Neuron (in vitro differentiated cells): ENCODE data around the gene DNAJC10.
"Not testable (repeated sequence)": the region's sequence is repeated elsewhere in the genome, so short reads cannot be mapped to it uniquely, and the experiment has no call there.

Experiments
- H2AFZ ChIP-seq: one replicate; pipeline ENCODE4 v1.6.1; 2013; ENCODE audit warnings: low read depth, mild to moderate bottlenecking, inconsistent platforms, low read length, moderate library complexity
- H3K27me3 ChIP-seq: one replicate; pipeline ENCODE4 v1.6.1; 2013; ENCODE audit warnings: low read length; ENCODE audit not compliant: insufficient read depth
- H3K36me3 ChIP-seq: one replicate; pipeline ENCODE4 v1.6.1; 2013; ENCODE audit warnings: low read length; ENCODE audit not compliant: insufficient read depth
- H3K4me1 ChIP-seq: one replicate; pipeline ENCODE4 v1.6.1; 2013; ENCODE audit warnings: low read length; ENCODE audit not compliant: insufficient read depth
- H3K4me3 ChIP-seq: 2 replicates; pipeline ENCODE4 v1.5.1; 2013; ENCODE audit warnings: mild to moderate bottlenecking, low read length, moderate library complexity
- H3K9me3 ChIP-seq: one replicate; pipeline ENCODE4 v1.6.1; 2013; ENCODE audit warnings: low read length

DNAJC10 gene

DNA sequence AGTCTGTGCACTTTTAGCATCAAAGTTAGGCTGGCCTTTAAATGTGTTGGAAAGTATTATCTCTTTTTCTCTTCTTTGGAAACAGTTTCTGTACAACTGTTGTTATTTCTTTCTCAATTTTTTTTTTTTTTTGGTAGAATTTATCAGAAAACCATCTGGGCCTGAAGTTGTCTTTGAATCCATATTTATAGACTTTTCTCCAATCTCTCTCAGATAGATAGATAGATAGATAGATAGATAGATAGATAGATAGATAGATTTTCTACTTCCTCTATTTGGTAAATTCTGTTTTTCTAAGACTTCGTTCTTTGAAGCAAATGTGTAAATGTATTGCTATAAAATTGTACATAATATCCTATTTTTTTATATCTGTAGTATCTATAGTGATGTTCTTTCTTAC lies 17.5 kb downstream of the DNAJC10 start:
- Histone ChIP-seq H2AFZ (no peak overlapping the region), H3K4me1 (no peaks in the 10 kb centered on the region), H3K36me3 (peaks cover 47% of the 10 kb centered on the region), H3K4me3 (no peak overlapping the region), H3K27me3 (no peaks in the 10 kb centered on the region), H3K9me3 (no peaks in the 10 kb centered on the region)

- H3K4me3 ChIP-seq, H2AFZ ChIP-seq, H3K27me3 ChIP-seq, H3K9me3 ChIP-seq, H3K4me1 ChIP-seq: not testable (repeated sequence)
- peaks cover 45% of the 10 kb centered on the region for H3K36me3 ChIP-seq
Measured at GRCh38 chr2:182736856-182737255, 20.8 kb downstream of the DNAJC10 start.

GRCh38 chr2:182740701-182741100 lies 24.6 kb downstream of the DNAJC10 start:
- Histone ChIP-seq H3K4me1 (no peaks in the 10 kb centered on the region), H3K9me3 (no peaks in the 10 kb centered on the region), H3K27me3 (no peaks in the 10 kb centered on the region), H3K36me3 (peaks cover 66% of the 10 kb centered on the region), H2AFZ (no peak overlapping the region), H3K4me3 (no peak overlapping the region)

GRCh38 chr2:182741620-182742019 lies 25.6 kb downstream of the DNAJC10 start:
- Histone ChIP-seq H3K27me3 (no peaks in the 10 kb centered on the region), H2AFZ (no peak overlapping the region), H3K4me1 (no peaks in the 10 kb centered on the region), H3K9me3 (no peaks in the 10 kb centered on the region), H3K36me3 (peaks cover 59% of the 10 kb centered on the region), H3K4me3 (no peak overlapping the region)

DNA sequence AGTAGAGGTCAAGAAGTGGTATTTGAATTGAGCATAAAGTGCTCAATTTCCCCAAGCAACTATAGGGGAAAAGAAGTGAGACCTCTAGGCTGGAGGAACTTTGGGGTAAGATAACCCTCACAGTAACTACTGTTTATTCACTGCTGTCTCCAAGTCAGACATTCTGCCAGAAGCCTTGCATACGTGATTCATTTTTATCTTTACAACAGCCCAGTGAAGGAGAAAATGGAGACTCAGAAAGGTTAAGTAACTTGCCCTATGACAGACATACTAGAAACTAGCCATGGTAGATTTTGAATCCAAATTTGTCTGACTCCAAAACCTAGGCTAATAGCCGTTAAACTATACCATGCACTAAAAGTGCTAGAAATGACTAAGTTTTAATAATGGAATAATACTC lies 28.4 kb downstream of the DNAJC10 start:
- no peak overlapping the region for H2AFZ ChIP-seq
- H3K27me3 ChIP-seq: no peaks in the 10 kb centered on the region
- H3K4me1 ChIP-seq: no peaks in the 10 kb centered on the region
- H3K9me3 ChIP-seq: no peaks in the 10 kb centered on the region
- H3K4me3 ChIP-seq: no peak overlapping the region
- peaks cover 42% of the 10 kb centered on the region for H3K36me3 ChIP-seq

DNA sequence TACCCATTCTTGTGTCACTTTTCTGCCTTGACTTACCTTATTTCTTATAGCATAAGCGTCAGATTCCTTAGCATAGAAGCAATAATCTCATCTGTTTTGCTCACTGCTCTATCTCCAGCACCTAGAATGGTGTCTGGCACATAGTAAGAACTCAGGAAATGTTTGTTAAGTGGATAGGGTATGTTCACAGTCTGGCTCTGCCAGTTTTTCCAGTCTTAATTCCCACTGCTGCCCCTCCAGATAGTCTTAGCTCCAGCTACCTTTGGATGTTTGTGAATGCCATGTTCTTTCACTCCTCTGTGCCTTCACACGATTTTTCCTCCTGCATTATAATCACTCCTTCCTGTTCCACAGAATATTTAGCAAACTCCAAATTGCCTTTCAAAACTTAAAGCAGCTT lies 29.0 kb downstream of the DNAJC10 start:
- H2AFZ ChIP-seq: no peak overlapping the region
- no peaks in the 10 kb centered on the region for H3K4me1 ChIP-seq

DNA sequence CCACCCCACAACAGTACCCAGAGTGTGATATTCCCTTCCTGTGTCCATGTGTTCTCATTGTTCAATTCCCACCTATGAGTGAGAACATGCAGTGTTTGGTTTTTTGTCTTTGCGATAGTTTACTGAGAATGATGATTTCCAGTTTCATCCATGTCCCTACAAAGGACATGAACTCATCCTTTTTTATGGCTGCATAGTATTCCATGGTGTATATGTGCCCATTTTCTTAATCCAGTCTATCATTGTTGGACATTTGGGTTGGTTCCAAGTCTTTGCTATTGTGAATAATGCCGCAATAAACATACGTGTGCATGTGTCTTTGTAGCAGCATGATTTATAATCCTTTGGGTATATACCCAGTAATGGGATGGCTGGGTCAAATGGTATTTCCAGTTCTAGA lies 29.8 kb downstream of the DNAJC10 start:
- H3K4me3 ChIP-seq, H3K4me1 ChIP-seq: not testable (repeated sequence)
- peaks cover 46% of the 10 kb centered on the region for H3K36me3 ChIP-seq

More for the DNA sequence above, 29.0 kb downstream of the DNAJC10 start:
- no peaks in the 10 kb centered on the region for H3K27me3 ChIP-seq
- no peak overlapping the region for H3K4me3 ChIP-seq
- peaks cover 46% of the 10 kb centered on the region for H3K36me3 ChIP-seq
- peaks cover 3% of the 10 kb centered on the region for H3K9me3 ChIP-seq

DNA sequence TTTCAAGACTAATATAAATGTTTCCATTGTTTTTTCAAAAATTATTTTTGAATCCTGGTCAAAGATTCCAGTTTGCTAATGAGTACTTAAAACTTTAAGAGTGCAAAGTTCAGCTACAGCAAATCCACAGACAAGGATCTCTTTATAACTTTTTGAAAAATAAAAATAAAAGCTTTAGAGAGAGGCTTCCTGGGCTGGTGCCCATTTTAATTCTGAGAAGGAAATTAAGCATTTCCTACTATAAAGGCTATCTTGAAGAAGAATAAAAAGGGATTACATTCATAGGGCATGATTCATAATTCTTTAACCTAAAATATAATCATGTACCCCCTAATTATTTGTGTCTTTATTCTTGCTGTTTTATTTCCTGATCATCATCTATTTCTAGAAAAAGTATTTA lies 38.2 kb downstream of the DNAJC10 start:
- Histone ChIP-seq H3K36me3 (peaks cover 79% of the 10 kb centered on the region), H3K4me3 (no peak overlapping the region), H3K27me3 (no peaks in the 10 kb centered on the region), H2AFZ (no peak overlapping the region), H3K9me3 (peaks cover 3% of the 10 kb centered on the region), H3K4me1 (no peaks in the 10 kb centered on the region)

More for the DNA sequence above, 29.8 kb downstream of the DNAJC10 start:
- not testable (repeated sequence) for H3K9me3 ChIP-seq, H3K27me3 ChIP-seq, H2AFZ ChIP-seq

- H3K36me3 ChIP-seq: peaks cover 80% of the 10 kb centered on the region
Measured at GRCh38 chr2:182758379-182758778, 42.3 kb downstream of the DNAJC10 start.

GRCh38 chr2:182761903-182762302 lies 45.8 kb downstream of the DNAJC10 start:
- Histone ChIP-seq H3K36me3 (peaks cover 86% of the 10 kb centered on the region), H3K4me3 (no peak overlapping the region), H2AFZ (no peak overlapping the region), H3K27me3 (no peaks in the 10 kb centered on the region), H3K4me1 (no peaks in the 10 kb centered on the region), H3K9me3 (no peaks in the 10 kb centered on the region)

More at GRCh38 chr2:182758379-182758778, 42.3 kb downstream of the DNAJC10 start:
- H3K27me3 ChIP-seq: no peaks in the 10 kb centered on the region
- H3K4me3 ChIP-seq: no peak overlapping the region
- H3K9me3 ChIP-seq: no peaks in the 10 kb centered on the region
- H2AFZ ChIP-seq: no peak overlapping the region
- H3K4me1 ChIP-seq: no peaks in the 10 kb centered on the region

- Histone ChIP-seq H3K4me1 (no peaks in the 10 kb centered on the region), H2AFZ (no peak overlapping the region), H3K36me3 (peaks cover 76% of the 10 kb centered on the region), H3K4me3 (no peak overlapping the region), H3K27me3 (no peaks in the 10 kb centered on the region), H3K9me3 (no peaks in the 10 kb centered on the region)
Measured at GRCh38 chr2:182763311-182763912, 47.4 kb downstream of the DNAJC10 start.

GRCh38 chr2:182766626-182767025 lies 50.6 kb downstream of the DNAJC10 start:
- Histone ChIP-seq H3K4me3 (no peak overlapping the region), H2AFZ (no peak overlapping the region), H3K36me3 (peaks cover 48% of the 10 kb centered on the region), H3K27me3 (no peaks in the 10 kb centered on the region), H3K9me3 (no peaks in the 10 kb centered on the region), H3K4me1 (no peaks in the 10 kb centered on the region)

GRCh38 chr2:182767578-182767977 lies 51.5 kb downstream of the DNAJC10 start:
- no peaks in the 10 kb centered on the region for H3K27me3 ChIP-seq
- H2AFZ ChIP-seq: no peak overlapping the region
- H3K36me3 ChIP-seq: peaks cover 42% of the 10 kb centered on the region
- H3K4me1 ChIP-seq: no peaks in the 10 kb centered on the region
- no peak overlapping the region for H3K4me3 ChIP-seq
- no peaks in the 10 kb centered on the region for H3K9me3 ChIP-seq

GRCh38 chr2:182768950-182769349 lies 52.9 kb downstream of the DNAJC10 start:
- H3K36me3 ChIP-seq: peaks cover 31% of the 10 kb centered on the region
- not testable (repeated sequence) for H3K4me1 ChIP-seq, H3K4me3 ChIP-seq, H2AFZ ChIP-seq, H3K9me3 ChIP-seq, H3K27me3 ChIP-seq
